ENCODE results near the gene DCAF11.
A peak's percentile ranks its signal among the peaks of the same experiment; 100 is the strongest.

DCAF11 gene

DNA sequence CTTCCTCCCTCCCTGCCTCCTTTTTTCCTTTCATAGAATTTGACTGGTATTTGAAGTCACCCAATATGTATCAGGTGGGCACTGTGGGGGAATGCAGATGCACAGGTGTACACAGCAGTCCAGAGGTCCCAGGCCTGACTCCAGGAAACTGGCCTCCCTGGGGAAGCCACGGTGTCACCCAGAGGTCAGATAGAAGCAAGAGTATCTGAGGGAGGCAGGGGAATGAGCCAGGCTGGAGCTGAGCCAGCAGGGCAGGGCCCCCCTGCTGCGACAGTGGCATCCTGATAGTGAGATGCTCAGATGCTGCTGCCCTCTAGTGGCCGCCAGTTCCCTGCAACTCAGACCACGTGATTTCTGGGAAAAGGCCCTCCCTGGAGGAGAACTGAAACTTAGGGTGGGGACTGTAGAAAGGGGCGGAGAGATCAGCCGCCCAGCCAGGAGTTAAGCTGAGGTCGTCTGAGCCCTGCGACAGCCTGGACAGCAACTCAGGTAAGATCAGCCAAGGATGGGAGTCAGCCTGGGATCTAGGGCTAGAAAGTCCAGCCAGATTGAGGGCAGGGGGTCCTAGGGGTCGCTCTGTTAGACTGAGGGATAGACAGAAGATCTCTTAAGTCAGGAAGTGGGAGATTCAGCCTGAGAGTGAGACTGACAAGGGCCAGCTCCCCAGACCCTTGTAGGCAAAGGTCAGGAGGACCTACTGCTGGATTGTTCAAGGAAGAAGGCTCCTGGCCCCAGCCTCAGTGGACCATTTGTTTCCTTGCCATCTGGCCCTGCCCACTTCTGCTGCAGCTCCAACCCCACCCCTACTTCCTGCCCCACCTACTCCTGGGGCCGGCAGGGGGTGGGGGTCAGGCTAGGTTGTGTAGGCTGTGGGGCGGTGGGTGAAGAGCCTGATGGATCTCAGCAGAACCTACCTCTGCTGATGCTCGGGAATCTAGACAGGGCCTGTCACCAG lies 46.5 kb downstream of the DCAF11 start, which contains the start of gene IRF9:
TSS of gene IRF9 (plus strand) at position 416 of the 955 bp plus-strand sequence. CDS start 880 bp downstream, outside the sequence.
- DNase-seq (ENCODE audit: low read depth) = peak; percentile 87

DNA sequence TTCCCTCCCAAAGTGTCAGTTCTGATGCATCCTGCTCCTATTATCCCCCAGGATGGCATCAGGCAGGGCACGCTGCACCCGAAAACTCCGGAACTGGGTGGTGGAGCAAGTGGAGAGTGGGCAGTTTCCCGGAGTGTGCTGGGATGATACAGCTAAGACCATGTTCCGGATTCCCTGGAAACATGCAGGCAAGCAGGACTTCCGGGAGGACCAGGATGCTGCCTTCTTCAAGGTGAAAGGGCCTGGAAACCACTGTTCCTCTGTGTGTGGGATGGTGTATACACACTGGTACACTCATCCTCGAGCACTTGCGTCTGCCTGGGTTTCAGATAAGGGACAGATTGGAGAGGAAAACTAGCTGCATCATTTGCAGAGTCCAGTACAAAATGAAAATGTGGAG lies 47.5 kb downstream of the DCAF11 start:
- no peak for DNase-seq (ENCODE audit: low read depth)

DNA sequence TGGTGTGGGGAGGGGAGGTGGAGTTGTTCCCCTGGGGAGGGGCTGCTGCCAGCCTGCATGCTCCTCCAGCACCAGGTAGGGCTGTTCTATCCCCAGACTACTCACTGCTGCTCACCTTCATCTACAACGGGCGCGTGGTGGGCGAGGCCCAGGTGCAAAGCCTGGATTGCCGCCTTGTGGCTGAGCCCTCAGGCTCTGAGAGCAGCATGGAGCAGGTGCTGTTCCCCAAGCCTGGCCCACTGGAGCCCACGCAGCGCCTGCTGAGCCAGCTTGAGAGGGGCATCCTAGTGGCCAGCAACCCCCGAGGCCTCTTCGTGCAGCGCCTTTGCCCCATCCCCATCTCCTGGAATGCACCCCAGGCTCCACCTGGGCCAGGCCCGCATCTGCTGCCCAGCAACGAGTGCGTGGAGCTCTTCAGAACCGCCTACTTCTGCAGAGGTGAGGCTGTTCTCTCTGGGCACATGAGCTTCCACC lies 50.0 kb downstream of the DCAF11 start:
- no peak for DNase-seq (ENCODE audit: low read depth)

DNA sequence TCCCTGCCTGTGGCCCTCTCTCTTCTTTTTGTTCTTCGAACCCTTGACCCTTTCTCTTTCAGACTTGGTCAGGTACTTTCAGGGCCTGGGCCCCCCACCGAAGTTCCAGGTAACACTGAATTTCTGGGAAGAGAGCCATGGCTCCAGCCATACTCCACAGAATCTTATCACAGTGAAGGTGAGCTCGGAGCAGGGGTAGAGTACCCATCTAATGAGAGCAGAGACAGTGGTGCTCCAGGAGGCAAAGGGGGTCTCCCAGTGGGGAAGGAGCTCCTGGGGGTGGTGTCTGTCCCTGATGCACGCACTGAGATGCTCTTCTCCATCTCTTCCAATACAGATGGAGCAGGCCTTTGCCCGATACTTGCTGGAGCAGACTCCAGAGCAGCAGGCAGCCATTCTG lies 51.2 kb downstream of the DCAF11 start:
- DNase-seq (ENCODE audit: low read depth) = no peak

DNA sequence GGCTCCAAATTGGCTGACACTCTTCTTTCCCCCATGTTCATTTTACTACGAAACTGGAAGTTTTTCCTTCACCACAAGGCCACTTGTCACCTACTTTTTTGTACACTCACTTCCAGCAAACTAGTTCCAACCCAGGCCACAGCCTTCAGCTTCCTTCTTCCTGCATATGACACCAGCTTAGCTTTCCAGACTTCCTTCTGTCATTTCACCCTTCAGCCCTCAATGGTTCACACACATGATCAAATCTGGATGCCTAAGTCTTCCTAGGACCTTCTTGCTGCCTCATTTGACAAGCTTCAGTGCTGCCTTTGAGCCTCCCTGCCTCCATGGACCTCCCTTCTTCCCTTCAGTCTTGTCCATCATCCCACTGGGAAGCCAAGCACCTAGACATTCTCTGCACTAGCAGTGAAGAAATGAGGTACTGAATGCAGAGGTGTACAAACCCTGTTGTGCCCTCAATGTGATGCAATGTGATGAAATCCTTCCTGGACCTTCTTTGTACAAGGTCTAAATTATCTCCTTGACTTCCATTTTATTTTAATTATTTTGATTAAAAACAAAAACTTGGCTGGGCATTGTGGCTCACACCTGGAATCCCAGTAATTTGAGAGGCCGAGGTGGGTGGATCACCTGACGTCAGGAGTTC lies 53.0 kb downstream of the DCAF11 start:
- DNase-seq (ENCODE audit: low read depth) = no peak

DNA sequence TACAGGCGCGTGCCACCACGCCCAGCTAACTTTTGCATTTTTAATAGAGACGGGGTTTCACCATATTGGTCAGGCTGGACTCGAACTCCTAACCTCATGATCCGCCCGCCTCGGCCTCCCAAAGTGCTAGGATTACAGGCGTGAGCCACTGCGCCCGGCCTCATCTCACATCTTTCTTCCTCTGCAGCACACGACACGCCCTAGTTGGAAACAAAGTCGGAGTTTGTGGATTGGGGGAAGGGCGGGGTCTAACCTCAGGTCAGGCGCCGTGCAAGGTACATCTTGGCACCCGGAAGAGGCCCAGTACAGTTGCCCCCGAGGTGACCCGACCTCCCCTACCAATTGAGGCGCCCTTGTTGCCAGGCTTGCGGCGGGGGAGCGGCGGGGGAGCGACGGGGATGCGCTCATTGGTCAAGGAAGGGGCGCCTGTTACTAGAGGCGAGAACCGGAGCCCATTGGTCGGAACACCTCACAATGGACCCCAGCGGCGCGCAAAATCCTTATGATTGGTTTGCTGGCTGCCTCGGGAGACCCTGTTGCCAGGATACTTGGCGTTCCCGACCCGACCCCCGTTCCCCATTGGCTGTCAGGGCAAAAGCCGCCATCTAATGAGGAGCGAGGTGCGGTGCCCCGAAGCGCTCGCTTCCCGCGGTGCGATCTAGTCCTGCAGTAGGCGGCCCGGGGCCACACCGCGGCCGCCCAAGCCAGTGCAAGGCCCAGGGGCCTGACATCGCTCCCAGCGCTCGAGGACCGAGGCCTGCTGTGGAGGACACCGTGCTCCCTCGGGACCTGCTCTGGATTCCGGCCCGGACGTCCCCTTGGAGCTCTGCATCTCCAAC lies 57.1 kb downstream of the DCAF11 start, which contains the start of gene REC8:
TSS of gene REC8 (plus strand) at position 659 of the 839 bp plus-strand sequence. CDS start 473 bp downstream, outside the sequence.
- DNase-seq (ENCODE audit: low read depth) = no peak

DNA sequence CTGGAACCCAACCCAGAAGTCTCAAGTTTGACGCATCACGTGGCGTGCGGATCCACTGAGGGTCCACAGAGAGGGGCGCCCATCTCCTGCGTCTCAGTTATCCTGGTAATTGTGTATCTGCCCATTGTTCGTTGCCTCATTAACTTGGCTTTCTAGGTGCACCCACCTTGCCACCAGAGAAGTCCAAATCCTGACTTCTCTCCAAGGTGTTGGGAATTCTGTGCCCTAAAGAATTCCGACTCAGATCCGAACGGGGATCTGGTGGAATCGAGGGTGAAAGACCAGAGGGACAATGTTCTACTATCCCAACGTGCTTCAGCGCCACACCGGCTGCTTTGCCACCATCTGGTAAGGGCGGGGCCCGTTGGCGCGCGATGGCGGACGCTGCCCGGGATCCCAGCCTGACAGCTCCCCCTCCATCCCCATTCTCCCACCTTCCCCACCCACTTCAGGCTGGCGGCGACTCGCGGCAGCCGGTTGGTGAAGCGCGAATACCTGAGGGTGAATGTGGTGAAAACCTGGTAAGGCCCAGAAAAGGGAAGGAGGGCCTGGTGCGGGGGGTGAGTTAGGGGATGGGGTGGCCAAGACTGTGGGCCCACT lies 57.8 kb downstream of the DCAF11 start:
- DNase-seq (ENCODE audit: low read depth) = no peak

DNA sequence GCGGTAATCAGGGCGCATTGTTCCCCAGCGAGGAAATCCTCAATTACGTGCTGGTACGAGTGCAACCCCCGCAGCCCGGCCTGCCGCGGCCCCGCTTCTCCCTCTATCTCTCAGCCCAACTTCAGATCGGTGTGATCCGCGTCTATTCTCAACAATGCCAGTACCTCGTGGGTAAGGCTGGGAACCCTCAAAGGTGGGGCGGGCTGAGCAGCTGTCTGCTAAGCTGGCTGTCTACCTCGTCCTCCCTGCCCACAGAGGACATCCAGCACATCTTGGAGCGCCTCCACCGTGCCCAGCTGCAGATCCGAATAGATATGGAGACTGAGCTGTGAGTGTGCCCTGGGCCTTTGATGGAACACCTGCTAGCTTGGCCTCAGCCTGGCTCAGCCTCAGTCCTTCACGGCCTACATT lies 58.3 kb downstream of the DCAF11 start:
- DNase-seq (ENCODE audit: low read depth) = no peak

All from stromal cell of bone marrow (primary cell).